Measurements from ENCODE around the gene HM13. TPM values are rescaled to one million over a fixed set of nuclear protein-coding genes. Genes with fewer than 3 reads are reported as not detected.
"Not testable (repeated sequence)": the region's sequence is repeated elsewhere in the genome, so short reads cannot be mapped to it uniquely, and the experiment has no call there.

HM13 gene
- total RNA-seq, 4 donors from 2014 or later, result 38.4 to 86.0 (median 63.4) TPM

GRCh38 chr20:31608251-31608945 lies 94.2 kb downstream of the HM13 start:
- Histone ChIP-seq H3K4me1 (peaks cover 16 to 73% (median 60%) of the 10 kb centered on the region in 4 donors), H3K27me3 (no peaks in the 10 kb centered on the region), H3K9me3 (no peaks in the 10 kb centered on the region), H3K27ac (peak overlapping the region; percentile 91 to 93 (median 92)), H3K36me3 (no peaks in the 10 kb centered on the region), H3K4me3 (peak overlapping the region in 2 of 4 donors; percentile 0 to 71)
- intact Hi-C loops (cut with DNase I; ENCODE audit: low total_unique reads) (no loop called here), in situ Hi-C loops (cut with MboI; ENCODE audit: low pct_ligation_motif_present in 1 of 4, low pct_unique_long_range_greater_than_20kb in 1 of 4, low sequenced_read_pairs in 3 of 4) (no loop called here)
- DNase-seq, result peak; percentile 92
- WGBS, 2 donors (ENCODE audit: low coverage in 1 of 2), result 15 to 37% methylated on average over 2 to 34 of the region's 45 CpGs
- TF ChIP-seq CTCF (IDR thresholded peaks at IDR 0.05) (no peak), POLR2AphosphoS5 (IDR thresholded peaks at IDR 0.05) (peak in 2 of 3 donors; percentile 79 to 90), POLR2A (IDR thresholded peaks at IDR 0.05) (peak; percentile 60), EP300 (IDR thresholded peaks at IDR 0.05; ENCODE audit: low read depth) (peak; percentile 78)

DNA sequence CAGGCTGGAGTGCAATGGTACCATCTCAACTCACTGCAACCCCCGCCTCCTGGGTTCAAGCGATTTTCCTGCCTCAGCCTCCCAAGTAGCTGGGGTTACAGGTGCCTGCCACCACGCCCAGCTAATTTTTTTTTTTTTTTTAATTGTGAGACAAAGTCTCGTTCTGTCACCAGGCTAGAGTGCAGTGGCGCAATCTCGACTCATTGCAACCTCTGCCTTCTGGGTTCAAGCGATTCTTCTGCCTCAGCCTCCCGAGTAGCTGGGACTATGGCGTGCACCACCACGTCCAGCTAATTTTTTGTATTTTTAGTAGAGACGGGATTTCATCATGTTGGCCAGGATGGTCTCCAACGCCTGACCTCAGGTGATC lies 98.0 kb downstream of the HM13 start:
- in situ Hi-C loops (cut with MboI; ENCODE audit: low pct_ligation_motif_present in 1 of 4, low pct_unique_long_range_greater_than_20kb in 1 of 4, low sequenced_read_pairs in 3 of 4) (loop anchor here (5.0 to 10.0 kb wide), 2 partner anchors 47 to 50 kb away; no protein-coding TSS in a partner anchor), intact Hi-C loops (cut with DNase I; ENCODE audit: low total_unique reads) (loop anchor here (2.0 kb wide), 1 partner anchor 49 kb away; no protein-coding TSS in a partner anchor)
- not testable (repeated sequence) for H3K9me3 ChIP-seq, H3K36me3 ChIP-seq, H3K27me3 ChIP-seq, H3K4me3 ChIP-seq
- Histone ChIP-seq H3K4me1 (peaks cover 16 to 50% (median 36%) of the 10 kb centered on the region in 4 donors), H3K27ac (peak overlapping the region; percentile 91 to 93 (median 92))
- TF ChIP-seq POLR2AphosphoS5 (IDR thresholded peaks at IDR 0.05), result peak in 1 of 3 donors; percentile 10
- DNase-seq, result peak; percentile 57
- 40 to 67% methylated on average over 1 to 12 of the region's 12 CpGs for WGBS, 2 donors (ENCODE audit: low coverage in 1 of 2)

- Histone ChIP-seq H3K27ac (no peak overlapping the region), H3K4me1 (peaks cover 3 to 27% (median 17%) of the 10 kb centered on the region in 4 donors), H3K36me3 (no peaks in the 10 kb centered on the region), H3K4me3 (no peak overlapping the region), H3K9me3 (no peaks in the 10 kb centered on the region), H3K27me3 (no peaks in the 10 kb centered on the region)
- 75 to 90% methylated on average over 2 to 8 of the region's 8 CpGs for WGBS, 2 donors (ENCODE audit: low coverage in 1 of 2)
- no peak for DNase-seq
- TF ChIP-seq EP300 (IDR thresholded peaks at IDR 0.05; ENCODE audit: low read depth) (no peak), CTCF (IDR thresholded peaks at IDR 0.05) (no peak), POLR2A (IDR thresholded peaks at IDR 0.05) (no peak), POLR2AphosphoS5 (IDR thresholded peaks at IDR 0.05) (no peak)
- intact Hi-C loops (cut with DNase I; ENCODE audit: low total_unique reads) (no loop called here), in situ Hi-C loops (cut with MboI; ENCODE audit: low pct_ligation_motif_present in 1 of 4, low pct_unique_long_range_greater_than_20kb in 1 of 4, low sequenced_read_pairs in 3 of 4) (loop anchor here in 1 of 4 donors (10.0 kb wide), 1 partner anchor 51 kb away; no protein-coding TSS in a partner anchor)
Measured at GRCh38 chr20:31615416-31615815, 101.2 kb downstream of the HM13 start.

- no peak for DNase-seq
- in situ Hi-C loops (cut with MboI; ENCODE audit: low pct_ligation_motif_present in 1 of 4, low pct_unique_long_range_greater_than_20kb in 1 of 4, low sequenced_read_pairs in 3 of 4), result loop anchor here in 1 of 4 donors (10.0 kb wide), 1 partner anchor 53 kb away; no protein-coding TSS in a partner anchor
- Histone ChIP-seq H3K27me3 (no peaks in the 10 kb centered on the region), H3K9me3 (no peaks in the 10 kb centered on the region), H3K4me1 (peaks cover 2 to 8% (median 6%) of the 10 kb centered on the region in 4 donors), H3K27ac (no peak overlapping the region), H3K36me3 (no peaks in the 10 kb centered on the region), H3K4me3 (no peak overlapping the region)
- intact Hi-C loops (cut with DNase I; ENCODE audit: low total_unique reads), result no loop called here
- 70 to 75% methylated on average over 5 to 6 of the region's 6 CpGs for WGBS, 2 donors (ENCODE audit: low coverage in 1 of 2)
- TF ChIP-seq EP300 (IDR thresholded peaks at IDR 0.05; ENCODE audit: low read depth), result no peak
- no peak for TF ChIP-seq CTCF (IDR thresholded peaks at IDR 0.05)
- TF ChIP-seq POLR2AphosphoS5 (IDR thresholded peaks at IDR 0.05), result no peak
- no peak for TF ChIP-seq POLR2A (IDR thresholded peaks at IDR 0.05)
Measured at GRCh38 chr20:31617432-31618104, 103.3 kb downstream of the HM13 start.

Small RNA genes lying within 50 kb of the gene (small RNA-seq; reads per million reads assigned to genes)
- gene MIR3193, result 0 to 0.42 (median 0) reads per million in 4 donors

Other genes starting within 250 kb of the HM13 start
- not detected for gene DEFB116, start 205.9 kb upstream of the HM13 start, total RNA-seq
- gene DEFB118, start 145.8 kb upstream of the HM13 start, total RNA-seq, result not detected
- not detected for gene DEFB119, start 123.9 kb upstream of the HM13 start, total RNA-seq
- gene DEFB121, start 108.2 kb upstream of the HM13 start, total RNA-seq, result not detected
- not detected for gene DEFB123, start 73.8 kb upstream of the HM13 start, total RNA-seq
- gene DEFB124, start 39.3 kb upstream of the HM13 start, total RNA-seq, result not detected
- gene REM1, start 39.2 kb upstream of the HM13 start, total RNA-seq, result 1 to 10 TPM in 2 of 4 donors, under 1 TPM in 1, not detected in 1; 0.80 to 1.8 (median 1.3) TPM
- 1,000 to 10,000 TPM in 1 of 4 donors, 100 to 1,000 TPM in 3; 516 to 1,015 (median 933) TPM for gene ID1, start 90.8 kb downstream of the HM13 start, total RNA-seq
- not detected for gene COX4I2, start 123.5 kb downstream of the HM13 start, total RNA-seq
- gene BCL2L1, start 208.4 kb downstream of the HM13 start, total RNA-seq, result 100 to 1,000 TPM in 3 of 4 donors, 10 to 100 TPM in 1; 98.6 to 151 (median 107) TPM
- 10 to 100 TPM in 2 of 4 donors, 1 to 10 TPM in 2; 3.2 to 15.7 (median 7.8) TPM for gene TPX2, start 224.8 kb downstream of the HM13 start, total RNA-seq

All from transverse colon (tissue), 4 donors.